Activated B cell treated with CpG ODN at 0.5 μM for 24 hours (primary cell): ENCODE data around the gene TMEM131. TPM values are rescaled to one million over a fixed set of nuclear protein-coding genes. Genes with fewer than 3 reads are reported as not detected.

Source experiments
- ATAC-seq: fragments of 200-7000 bp; cut with Tn5 transposase; one replicate; pipeline ENCODE4 v1.10.0; 2021; ENCODE audit warnings: low read depth, mild to moderate bottlenecking, moderate library complexity
- CTCF ChIA-PET: fragments of 350-600 bp; sonication (Branson Sonifier 250); formaldehyde crosslinking; loops from one replicate; lab custom pipeline; 2021; ENCODE audit warnings: antibody characterized with exemption; lab: Charles Lee
- POLR2A ChIA-PET: fragments of 350-600 bp; sonication (Branson Sonifier 250); formaldehyde crosslinking; loops from one replicate; lab custom pipeline; 2021; ENCODE audit warnings: antibody characterized with exemption; lab: Charles Lee
- DNase-seq: peaks from one replicate; pipeline ENCODE4 v3.0.0; 2022
- H3K27ac Mint-ChIP-seq: one replicate; pipeline ENCODE4 v1.8.0; 2020; ENCODE audit warnings: mixed read lengths
- H3K27me3 Mint-ChIP-seq: one replicate; pipeline ENCODE4 v1.8.0; 2021; ENCODE audit warnings: mixed read lengths
- H3K36me3 Mint-ChIP-seq: one replicate; pipeline ENCODE4 v1.8.0; 2021; ENCODE audit warnings: low read depth, mixed read lengths
- H3K4me1 Mint-ChIP-seq: one replicate; pipeline ENCODE4 v1.8.0; 2021; ENCODE audit warnings: mixed read lengths
- H3K4me3 Mint-ChIP-seq: one replicate; pipeline ENCODE4 v1.8.0; 2020; ENCODE audit warnings: mild to moderate bottlenecking, mixed read lengths
- H3K9me3 Mint-ChIP-seq: one replicate; pipeline ENCODE4 v1.8.0; 2020; ENCODE audit warnings: mixed read lengths
- CTCF ChIP-seq: fragments of 200-600 bp; IDR thresholded peaks from one replicate; pipeline ENCODE4 v1.8.0; 2022; ENCODE audit warnings: antibody characterized with exemption, mild to moderate bottlenecking
- intact Hi-C: fragments of 100-400 bp; cut with micrococcal nuclease; formaldehyde crosslinking; loops from one replicate; pipeline ENCODE4 v1.15.1; 2024
- total RNA-seq: library from RNA; stranded (reverse); gene quantifications from 2 replicates; pipeline ENCODE4 v1.2.3, GENCODE V29; 2022

TMEM131 gene
- total RNA-seq, 1 donor from 2014 or later = 146 TPM

- Mint-ChIP-seq H3K27me3 (no peaks in the 10 kb centered on the region), H3K4me3 (no peak overlapping the region), H3K9me3 (no peaks in the 10 kb centered on the region), H3K27ac (peak overlapping the region; percentile 9), H3K36me3 (no peaks in the 10 kb centered on the region), H3K4me1 (peaks cover 43% of the 10 kb centered on the region)
- CTCF ChIA-PET = no interaction called here
- intact Hi-C loops = loop anchor here (10.0 kb wide), 2 partner anchors 356 to 424 kb away; partner anchors contain the start of genes ACTR1B, C2orf92 and INPP4A
- ATAC-seq (no peak), DNase-seq (no peak)
- TF ChIP-seq CTCF = no peak
- POLR2A ChIA-PET = interaction anchor here (0.9 to 1.9 kb wide), 3 partner anchors 10 to 183 kb away, joined by 3 to 5 read pairs (median 3); no protein-coding TSS in a partner anchor
These were observed 25.4 kb upstream of the TMEM131 start for GRCh38 chr2:98020992-98021713.

GRCh38 chr2:98020516-98020915 lies 24.8 kb upstream of the TMEM131 start:
- POLR2A ChIA-PET = no interaction called here
- CTCF ChIA-PET = no interaction called here
- DNase-seq (no peak), ATAC-seq (no peak)
- no peak for TF ChIP-seq CTCF
- Mint-ChIP-seq H3K27me3 (no peaks in the 10 kb centered on the region), H3K4me3 (no peak overlapping the region), H3K9me3 (no peaks in the 10 kb centered on the region), H3K4me1 (peaks cover 43% of the 10 kb centered on the region), H3K36me3 (no peaks in the 10 kb centered on the region), H3K27ac (peak overlapping the region; percentile 9)
- intact Hi-C loops = loop anchor here (10.0 kb wide), 2 partner anchors 356 to 424 kb away; partner anchors contain the start of genes ACTR1B, C2orf92 and INPP4A

GRCh38 chr2:98016908-98017670 lies 21.3 kb upstream of the TMEM131 start:
- ChIA-PET POLR2A (interaction anchor here (0.6 to 6.2 kb wide), 2 partner anchors 10 to 27 kb away, joined by 5 to 110 read pairs; no protein-coding TSS in a partner anchor), CTCF (no interaction called here)
- Mint-ChIP-seq H3K4me3 (no peak overlapping the region), H3K36me3 (no peaks in the 10 kb centered on the region), H3K27me3 (no peaks in the 10 kb centered on the region), H3K9me3 (no peaks in the 10 kb centered on the region), H3K4me1 (peaks cover 58% of the 10 kb centered on the region), H3K27ac (no peak overlapping the region)
- intact Hi-C loops = no loop called here
- no peak for DNase-seq
- TF ChIP-seq CTCF = no peak
- ATAC-seq = no peak

- ATAC-seq = peak; percentile 26
- ChIA-PET POLR2A (interaction anchor here (1.0 to 6.2 kb wide), 3 partner anchors 12 to 21 kb away, joined by 3 to 110 read pairs (median 3); partner anchors contain the start of gene TMEM131), CTCF (interaction anchor here (0.8 to 1.1 kb wide), 2 partner anchors 10 to 12 kb away, joined by 3 to 4 read pairs; no protein-coding TSS in a partner anchor)
- no peaks in the 10 kb centered on the region for H3K27me3 Mint-ChIP-seq
- intact Hi-C loops = no loop called here
- no peak for TF ChIP-seq CTCF
- no peaks in the 10 kb centered on the region for H3K36me3 Mint-ChIP-seq
- H3K9me3 Mint-ChIP-seq = no peaks in the 10 kb centered on the region
- no peak overlapping the region for H3K4me3 Mint-ChIP-seq
- peaks cover 57% of the 10 kb centered on the region for H3K4me1 Mint-ChIP-seq
- peak overlapping the region; percentile 82 for H3K27ac Mint-ChIP-seq
- no peak for DNase-seq
These were observed 19.9 kb upstream of the TMEM131 start for GRCh38 chr2:98015671-98016070.

GRCh38 chr2:98014379-98014778 lies 18.6 kb upstream of the TMEM131 start:
- H3K27ac Mint-ChIP-seq = peak overlapping the region; percentile 82
- no peaks in the 10 kb centered on the region for H3K9me3 Mint-ChIP-seq
- intact Hi-C loops = loop anchor here (5.0 kb wide), 1 partner anchor 1143 kb away; no protein-coding TSS in a partner anchor
- H3K4me3 Mint-ChIP-seq = peak overlapping the region; percentile 47
- ATAC-seq (no peak), DNase-seq (no peak)
- H3K27me3 Mint-ChIP-seq = no peaks in the 10 kb centered on the region
- POLR2A ChIA-PET = interaction anchor here (0.5 to 6.2 kb wide), 11 partner anchors 8 to 424 kb away, joined by 3 to 110 read pairs (median 5); partner anchors contain the start of genes TMEM131 and VWA3B
- CTCF ChIA-PET = no interaction called here
- no peak for TF ChIP-seq CTCF
- H3K36me3 Mint-ChIP-seq = no peaks in the 10 kb centered on the region
- H3K4me1 Mint-ChIP-seq = peaks cover 67% of the 10 kb centered on the region
